ENCODE measurements around the gene POC1A. TPM values are rescaled to one million over a fixed set of nuclear protein-coding genes. Genes with fewer than 3 reads are reported as not detected.

POC1A gene
- total and polyA plus RNA-seq, 2 experiments from 2014 or later, result 19.1 to 26.7 TPM

- Histone ChIP-seq H3K79me2 (replicated peaks; ENCODE audit: insufficient read depth) (no peaks in the 10 kb centered on the region), H3K27ac (ENCODE audit: low read depth) (no peak overlapping the region), H3K4me3 (no peak overlapping the region), H3K9me2 (ENCODE audit: insufficient read depth) (no peaks in the 10 kb centered on the region), H3K27me3 (ENCODE audit: insufficient read depth) (no peaks in the 10 kb centered on the region), H2AFZ (no peak overlapping the region), H3K4me1 (ENCODE audit: insufficient read depth) (no peaks in the 10 kb centered on the region), H3K36me3 (ENCODE audit: insufficient read depth) (no peaks in the 10 kb centered on the region), H4K20me1 (replicated peaks; ENCODE audit: insufficient read depth) (no peaks in the 10 kb centered on the region), H3K4me2 (no peak overlapping the region), H3F3A (replicated peaks; ENCODE audit: low read depth) (0 out of 2 replicates have a peak, but pooled peaks cover 4% of the 10 kb centered on the region)
- Mint-ChIP-seq H3K36me3 (ENCODE audit: low read depth) (no peaks in the 10 kb centered on the region), H3K9me3 (no peaks in the 10 kb centered on the region), H3K27me3 (ENCODE audit: insufficient read depth, low read depth, poor library complexity) (peaks cover 9% of the 10 kb centered on the region), H3K4me3 (no peak overlapping the region), H3K4me1 (peaks cover 5% of the 10 kb centered on the region; the same call in 2 of the 3 replicates), H3K27ac (no peak overlapping the region)
- DNase-seq (ENCODE audit: low spot score) (no peak), ATAC-seq (no peak)
- TF ChIP-seq EZH2 (IDR thresholded peaks at IDR 0.05; ENCODE audit: low read depth, unreplicated experiment), result no peak
- no peak for TF ChIP-seq POLR2AphosphoS5 (IDR thresholded peaks at IDR 0.05; ENCODE audit: low read depth)
- no peak for TF ChIP-seq JUNB (IDR thresholded peaks at IDR 0.05; ENCODE audit: unreplicated experiment)
- no peak for TF ChIP-seq ETS1 (IDR thresholded peaks at IDR 0.05)
- no peak for TF ChIP-seq CTCF (conservative IDR thresholded peaks at IDR 0.05; ENCODE audit: low read depth in 2 of 2)
- no peak for TF ChIP-seq ZNF114 (CRISPR knock-in tag; IDR thresholded peaks at IDR 0.05)
- no peak for TF ChIP-seq ZNF331 (CRISPR knock-in tag; IDR thresholded peaks at IDR 0.05; ENCODE audit: low read depth)
- TF ChIP-seq REST (IDR thresholded peaks at IDR 0.05; ENCODE audit: unreplicated experiment), result no peak
Measured at GRCh38 chr3:52185311-52185710, 31.1 kb upstream of the POC1A start.

DNA sequence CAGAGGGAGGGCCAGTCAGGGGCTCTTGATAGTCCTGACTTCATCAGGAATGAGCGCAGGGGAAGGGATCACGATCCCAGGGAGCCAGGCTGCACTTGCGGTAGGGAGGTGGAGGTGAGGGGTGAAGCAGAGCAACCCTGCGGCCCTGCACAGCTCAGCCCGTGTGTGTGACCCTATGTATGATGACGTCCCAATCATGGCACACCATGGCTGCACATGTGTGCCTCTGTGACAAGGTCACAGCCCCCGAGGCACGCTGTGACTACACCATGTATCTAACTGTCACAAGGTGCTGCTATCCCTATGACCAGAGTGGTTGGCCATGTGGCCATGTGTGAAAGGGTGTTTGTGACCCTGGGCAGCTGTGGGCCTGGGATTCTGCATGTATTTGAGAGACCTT lies 30.5 kb upstream of the POC1A start:
- Mint-ChIP-seq H3K36me3 (ENCODE audit: low read depth) (no peaks in the 10 kb centered on the region), H3K27me3 (ENCODE audit: insufficient read depth, low read depth, poor library complexity) (peaks cover 6% of the 10 kb centered on the region), H3K27ac (no peak overlapping the region), H3K9me3 (no peaks in the 10 kb centered on the region), H3K4me3 (no peak overlapping the region), H3K4me1 (peaks cover 8% of the 10 kb centered on the region; the same call in 2 of the 3 replicates)
- no peak overlapping the region for H3K27ac ChIP-seq (ENCODE audit: low read depth)
- H3F3A ChIP-seq (replicated peaks; ENCODE audit: low read depth), result 0 out of 2 replicates have a peak, but pooled peaks cover 4% of the 10 kb centered on the region
- no peak overlapping the region for H3K4me3 ChIP-seq
- no peaks in the 10 kb centered on the region for H3K27me3 ChIP-seq (ENCODE audit: insufficient read depth)
- DNase-seq (ENCODE audit: low spot score) (no peak), ATAC-seq (no peak)
- no peak overlapping the region for H3K4me2 ChIP-seq
- H3K79me2 ChIP-seq (replicated peaks; ENCODE audit: insufficient read depth), result no peaks in the 10 kb centered on the region
- no peaks in the 10 kb centered on the region for H4K20me1 ChIP-seq (replicated peaks; ENCODE audit: insufficient read depth)
- H3K9me2 ChIP-seq (ENCODE audit: insufficient read depth), result no peaks in the 10 kb centered on the region
- no peaks in the 10 kb centered on the region for H3K36me3 ChIP-seq (ENCODE audit: insufficient read depth)
- H3K4me1 ChIP-seq (ENCODE audit: insufficient read depth), result no peaks in the 10 kb centered on the region
- no peak overlapping the region for H2AFZ ChIP-seq
- TF ChIP-seq POLR2AphosphoS5 (IDR thresholded peaks at IDR 0.05; ENCODE audit: low read depth), result no peak
- no peak for TF ChIP-seq ZNF331 (CRISPR knock-in tag; IDR thresholded peaks at IDR 0.05; ENCODE audit: low read depth)
- no peak for TF ChIP-seq STAT1 (IDR thresholded peaks at IDR 0.05; ENCODE audit: unreplicated experiment)
- no peak for TF ChIP-seq EZH2 (IDR thresholded peaks at IDR 0.05; ENCODE audit: low read depth, unreplicated experiment)
- TF ChIP-seq REST (IDR thresholded peaks at IDR 0.05; ENCODE audit: unreplicated experiment), result no peak
- TF ChIP-seq CREB1 (CRISPR knock-in tag; IDR thresholded peaks at IDR 0.05; ENCODE audit: low read depth), result no peak
- no peak for TF ChIP-seq JUNB (IDR thresholded peaks at IDR 0.05; ENCODE audit: unreplicated experiment)
- no peak for TF ChIP-seq ETS1 (IDR thresholded peaks at IDR 0.05)
- no peak for TF ChIP-seq EZH2phosphoT487 (IDR thresholded peaks at IDR 0.05; ENCODE audit: unreplicated experiment)

Measured in GM23338 (cell line).